Suprapubic skin (tissue), 3 donors: Measurements from ENCODE around the gene ARIH1.
A peak's percentile ranks its signal among the peaks of the same experiment; 100 is the strongest.

Experiments used
- CTCF ChIP-seq, 2 donors: fragments of 200-600 bp in 1 of 2; fragments of 450-650 bp in 1 of 2; sonication (generic) in 1 of 2; IDR thresholded peaks; one replicate each; pipeline ENCODE4 v1.5.1; 2016 to 2019; ENCODE audit warnings: antibody characterized with exemption in 2 of 2, mild to moderate bottlenecking in 1 of 2, moderate library complexity in 1 of 2
- POLR2AphosphoS5 ChIP-seq, 3 donors: sonication (generic); formaldehyde crosslinking; IDR thresholded peaks; one replicate each; pipeline ENCODE4 v1.6.1; 2017; ENCODE audit warnings: antibody characterized with exemption in 3 of 3

- peak; percentile 44 to 54 for TF ChIP-seq CTCF (IDR thresholded peaks at IDR 0.05)
- TF ChIP-seq POLR2AphosphoS5 (IDR thresholded peaks at IDR 0.05) = no peak
Measured at GRCh38 chr15:72599855-72600464, 125.8 kb downstream of the ARIH1 start.
